GM12891 (cell line): ENCODE results near the gene NT5DC1.

ENCODE experiments used
- POLR2A ChIP-seq: IDR thresholded peaks from 2 replicates; pipeline ENCODE4 v1.6.1; 2011; ENCODE audit warnings: low read depth, low read length, control low read depth
- POLR2AphosphoS5 ChIP-seq: IDR thresholded peaks from 2 replicates; pipeline ENCODE4 v1.6.1; 2011; ENCODE audit warnings: low read depth, low read length, control low read depth

DNA sequence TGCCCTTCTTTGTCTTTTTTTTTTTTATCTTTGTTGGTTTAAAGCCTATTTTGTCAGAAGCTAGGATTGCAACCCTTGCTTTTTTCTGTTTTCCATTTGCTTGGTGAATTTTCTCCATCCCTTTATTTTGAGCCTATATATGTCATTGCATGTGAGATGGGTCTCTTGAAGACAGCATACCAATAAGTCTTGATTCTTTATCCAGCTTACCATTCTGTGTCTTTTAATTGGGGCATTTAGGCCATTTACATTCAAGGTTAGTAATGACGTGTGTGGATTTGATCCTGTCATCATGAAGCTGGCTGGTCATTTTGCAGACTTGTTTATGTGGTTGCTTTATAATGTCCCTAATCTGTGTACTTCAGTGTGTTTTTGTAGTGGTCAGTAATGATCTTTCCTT, 162.7 kb downstream of the NT5DC1 start:
- TF ChIP-seq POLR2AphosphoS5 (no peak), POLR2A (no peak)
